ENCODE measurements around the gene LARP4.
"Not testable (repeated sequence)": the region's sequence is repeated elsewhere in the genome, so short reads cannot be mapped to it uniquely, and the experiment has no call there.

The LARP4 gene

GRCh38 chr12:50401500-50402081 is 906 bp downstream of the LARP4 start:
- no peak for DNase-seq

DNA sequence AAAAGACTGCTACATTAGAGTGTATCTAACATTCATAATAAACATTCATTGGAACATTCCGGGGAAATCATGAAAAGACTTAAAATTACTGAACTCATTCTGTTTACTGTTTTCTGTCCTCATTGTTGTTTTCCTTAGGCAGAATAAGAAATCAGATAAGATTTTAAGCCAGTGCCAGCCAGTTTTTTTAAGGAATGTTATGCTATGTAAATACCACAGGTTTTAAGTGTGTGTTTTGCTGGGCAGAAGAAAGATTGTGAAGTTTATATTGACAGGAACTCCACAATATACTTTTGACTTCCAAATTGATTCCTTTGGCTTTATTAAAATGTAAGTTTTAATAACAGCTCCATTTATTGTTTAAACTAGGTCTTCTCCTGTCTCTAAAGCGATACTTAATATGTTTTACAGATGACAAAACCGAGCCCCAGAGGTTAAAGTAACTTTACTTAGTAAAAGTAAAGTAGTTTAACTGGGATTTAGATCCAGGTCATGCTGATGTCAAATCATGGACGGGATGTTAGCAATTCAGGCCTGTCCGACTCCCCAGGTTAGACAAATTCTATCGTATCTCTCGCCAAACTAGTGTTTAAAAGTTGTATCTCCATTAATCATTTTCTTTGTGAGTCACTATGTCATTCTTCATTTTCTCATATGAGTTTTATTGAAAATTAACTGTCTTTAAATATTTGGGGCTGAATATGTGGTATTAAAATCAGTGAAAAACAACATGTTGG is 1.7 kb downstream of the LARP4 start:
- DNase-seq = no peak

DNA sequence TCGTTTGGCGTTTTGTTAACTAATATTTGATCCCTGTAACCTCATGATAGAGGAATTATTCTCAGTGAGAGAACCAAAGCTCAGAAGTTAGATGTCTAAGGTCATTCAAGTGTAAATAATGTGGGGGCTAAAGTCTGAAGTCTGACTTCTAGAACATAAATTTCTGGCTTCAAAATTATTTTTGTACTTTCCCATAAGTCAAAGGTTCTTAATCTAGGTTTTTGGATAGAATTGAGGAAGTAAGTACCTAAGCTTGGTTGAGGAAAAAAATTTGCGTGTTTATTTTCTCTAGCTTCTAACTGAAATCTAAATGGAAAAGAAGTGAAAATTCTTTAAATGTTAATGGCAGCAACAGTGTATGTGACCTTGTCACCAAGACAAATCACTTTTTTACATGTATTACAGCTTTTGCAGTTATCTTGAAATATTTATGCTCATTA is 2.3 kb downstream of the LARP4 start:
- no peak for DNase-seq

DNA sequence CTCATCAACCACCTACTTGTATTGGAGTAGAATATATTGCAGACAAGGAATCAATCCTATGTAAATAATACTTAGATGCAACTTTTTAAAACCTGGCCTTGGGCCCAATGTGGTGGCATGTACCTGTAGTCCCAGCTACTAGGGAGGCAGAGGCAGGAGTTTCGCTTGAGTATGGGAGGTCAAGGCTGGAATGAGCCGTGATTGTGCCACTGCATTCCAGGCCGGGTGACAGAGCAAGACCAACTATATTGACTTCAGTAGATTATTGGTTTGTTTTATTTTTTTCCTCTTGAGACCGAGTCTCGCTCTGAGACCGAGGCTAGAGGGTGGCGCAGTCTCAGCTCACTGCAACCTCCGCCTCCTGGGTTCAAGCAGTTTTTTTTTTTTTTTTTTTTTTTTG is 3.6 kb downstream of the LARP4 start:
- no peak for DNase-seq

GRCh38 chr12:50411051-50411660 is 10.5 kb downstream of the LARP4 start:
- DNase-seq = no peak

GRCh38 chr12:50415899-50416479 is 15.3 kb downstream of the LARP4 start:
- no peak for DNase-seq

DNA sequence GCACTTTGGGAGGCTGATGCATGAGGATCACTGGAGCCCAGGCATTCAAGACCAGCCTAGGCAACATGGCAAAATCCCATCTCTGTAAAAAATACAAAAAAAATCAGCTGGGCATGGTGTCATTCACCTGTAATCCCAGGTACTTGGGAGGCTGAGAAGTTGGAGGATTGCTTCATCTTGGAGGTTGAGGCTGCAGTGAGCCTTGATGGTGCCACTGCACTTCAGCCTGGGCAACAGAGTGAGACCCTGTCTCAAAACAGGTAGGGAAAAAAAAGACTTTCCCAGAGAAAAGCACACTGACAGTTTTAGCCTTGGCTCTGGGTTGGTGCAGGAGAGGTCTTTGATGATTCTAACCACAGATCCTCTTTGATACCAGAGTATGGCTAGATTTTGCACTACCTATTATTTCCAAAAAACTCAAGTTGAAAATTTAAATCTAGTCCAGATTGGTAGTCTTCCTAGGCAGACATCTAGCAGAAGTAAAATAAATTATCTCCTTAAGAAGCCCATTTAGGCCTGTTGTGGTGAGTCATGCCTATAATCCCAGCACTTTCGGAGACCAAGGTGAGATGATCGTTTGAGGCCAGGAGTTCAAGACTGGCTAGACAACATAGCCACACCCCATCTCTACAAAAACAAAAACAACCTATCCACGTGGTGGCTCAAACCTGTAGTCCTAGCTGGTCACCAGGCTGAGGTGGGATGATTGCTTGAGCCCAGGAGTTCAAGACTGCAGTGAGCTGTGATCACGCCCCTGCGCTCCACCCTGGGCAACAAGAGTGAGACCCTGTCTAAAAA is 18.6 kb downstream of the LARP4 start:
- no peak for DNase-seq

DNA sequence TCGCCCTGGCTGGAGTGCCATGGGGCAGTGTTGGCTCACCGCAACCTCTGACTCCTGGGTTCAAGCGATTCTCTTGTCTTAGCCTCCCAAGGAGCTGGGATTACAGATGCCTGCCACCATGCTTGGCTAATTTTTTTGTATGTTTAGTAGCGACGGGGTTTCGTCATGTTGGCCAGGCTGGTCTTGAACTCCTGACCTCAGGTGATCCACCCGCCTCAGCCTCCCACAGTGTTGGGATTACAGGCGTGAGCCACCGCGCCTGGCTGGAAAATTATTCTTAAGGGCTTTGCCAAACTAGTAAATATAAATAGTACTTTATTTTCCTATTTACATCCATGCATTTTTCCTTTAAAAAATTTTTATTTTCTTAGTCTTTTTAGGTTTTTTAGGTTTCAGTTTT is 22.2 kb downstream of the LARP4 start:
- not testable (repeated sequence) for DNase-seq

DNA sequence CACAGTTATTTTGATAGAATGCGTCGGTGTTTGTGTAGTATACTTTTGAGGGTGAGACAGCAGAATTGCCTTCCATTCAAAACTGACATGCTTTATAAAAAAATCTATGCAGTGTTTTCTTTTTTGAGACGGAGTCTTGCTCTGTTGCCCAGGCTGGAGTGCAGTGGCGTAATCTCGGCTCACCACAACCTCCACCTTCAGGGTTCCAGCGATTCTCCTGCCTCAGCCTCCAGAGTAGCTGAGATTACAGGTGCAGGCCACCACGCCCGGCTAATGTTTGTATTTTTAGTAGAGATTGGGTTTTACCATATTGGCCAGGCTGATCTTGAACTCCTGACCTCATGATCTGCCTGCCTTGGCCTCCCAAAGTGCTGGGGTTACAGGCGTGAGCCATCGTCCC is 22.7 kb downstream of the LARP4 start:
- not testable (repeated sequence) for DNase-seq

DNA sequence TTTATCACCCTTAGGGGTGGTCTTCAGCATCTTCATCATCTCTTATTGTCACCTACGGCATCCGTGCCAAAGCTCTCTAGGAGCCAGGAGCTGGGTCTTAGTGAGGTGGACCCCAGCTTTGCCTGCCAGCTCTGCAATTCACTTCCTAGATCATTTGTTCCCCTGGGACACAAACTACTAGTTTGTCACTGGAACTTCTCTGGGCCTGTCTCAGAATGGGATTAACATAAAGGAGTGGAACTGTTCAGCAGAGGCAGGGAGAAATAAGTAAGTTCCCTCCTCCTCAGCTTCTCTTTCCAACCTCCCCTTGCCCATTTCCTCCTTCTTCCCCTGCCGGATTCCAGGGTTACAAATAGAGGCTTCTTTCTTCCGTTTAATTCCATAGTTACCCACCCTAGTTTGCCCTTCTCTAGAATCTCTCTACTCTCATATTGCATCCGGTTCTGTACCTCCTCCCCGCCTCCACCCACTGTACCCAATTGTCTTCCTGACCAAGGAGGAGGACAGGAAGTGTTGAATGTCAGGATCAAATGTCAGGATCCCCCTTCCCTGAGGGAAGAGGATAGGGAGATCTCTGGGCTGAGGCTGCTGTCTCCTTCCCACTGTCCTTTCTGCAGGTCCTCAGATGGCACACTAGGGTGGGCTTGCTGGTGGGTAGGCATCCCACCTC is 25.0 kb downstream of the LARP4 start:
- no peak for DNase-seq

DNA sequence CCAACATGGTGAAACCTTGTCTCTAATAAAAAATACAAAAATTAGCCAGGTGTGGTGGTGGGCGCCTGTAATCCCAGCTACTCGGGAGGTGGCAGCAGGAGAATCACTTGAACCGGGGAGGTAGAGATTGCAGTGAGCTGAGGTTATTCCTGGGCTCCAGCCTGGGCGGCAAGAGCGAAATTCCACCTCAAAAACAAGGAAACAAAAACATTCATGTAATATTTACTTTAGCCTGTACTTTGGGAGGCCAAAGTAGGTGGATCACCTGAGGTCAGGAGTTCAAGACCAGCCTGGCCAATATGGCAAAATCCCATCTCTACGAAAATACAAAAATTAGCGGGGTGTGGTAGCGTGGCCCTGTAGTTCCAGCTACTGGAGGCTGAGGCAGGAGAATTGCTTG is 31.0 kb downstream of the LARP4 start:
- DNase-seq = not testable (repeated sequence)

DNA sequence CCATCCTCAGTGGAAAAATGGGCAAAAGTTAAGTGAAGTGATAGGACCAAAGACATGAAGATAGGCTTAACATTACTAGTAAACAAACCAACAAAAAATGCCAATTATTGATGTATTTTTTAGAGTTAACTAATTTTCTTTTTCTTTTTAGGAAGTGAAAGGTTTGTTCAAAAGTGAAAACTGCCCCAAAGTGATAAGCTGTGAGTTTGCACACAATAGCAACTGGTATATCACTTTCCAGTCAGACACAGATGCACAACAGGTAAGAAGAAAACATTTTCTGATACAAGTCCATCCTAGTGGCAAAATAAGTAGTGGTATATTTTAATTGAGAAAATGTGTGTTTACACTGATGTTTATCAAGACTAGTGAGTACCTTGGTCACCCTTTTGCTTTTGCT is 39.6 kb downstream of the LARP4 start:
- DNase-seq = no peak

- DNase-seq = no peak
These were observed 41.1 kb downstream of the LARP4 start for GRCh38 chr12:50441763-50442162.

DNA sequence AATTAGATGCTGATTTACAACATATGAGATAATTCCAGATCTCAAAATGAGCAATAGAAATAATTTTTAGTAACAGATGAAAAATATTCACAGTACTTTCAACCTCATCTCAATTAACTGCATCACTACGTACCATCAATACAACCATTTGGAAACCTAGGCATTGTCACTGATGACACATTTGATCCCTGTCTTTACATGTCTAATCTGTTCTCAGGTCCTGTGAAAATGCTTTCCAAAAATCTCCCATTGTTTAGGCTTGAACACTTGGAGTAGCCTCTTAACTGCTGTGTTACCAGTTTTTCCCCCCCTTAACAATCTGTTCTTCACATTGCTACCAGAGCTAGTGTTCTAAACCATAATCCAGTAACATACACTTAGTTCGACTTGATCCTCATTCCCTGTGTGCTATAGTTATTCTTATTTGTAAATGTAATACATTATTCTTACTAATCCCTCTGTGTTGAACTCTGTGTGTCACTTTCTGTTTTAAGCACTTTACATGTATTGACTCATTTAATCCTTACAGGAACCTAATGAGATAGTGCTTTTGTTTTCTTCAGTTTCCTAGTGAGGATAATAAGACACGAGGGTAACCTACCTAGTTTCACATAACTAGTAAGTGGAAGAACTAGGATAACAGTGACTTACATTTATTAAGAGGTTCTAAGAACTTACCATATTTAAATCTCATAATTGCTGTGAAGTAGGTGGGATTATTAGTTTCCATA is 41.7 kb downstream of the LARP4 start:
- no peak for DNase-seq

- DNase-seq = not testable (repeated sequence)
These were observed 49.0 kb downstream of the LARP4 start for GRCh38 chr12:50449671-50450070.

- DNase-seq = no peak
These were observed 52.1 kb downstream of the LARP4 start for GRCh38 chr12:50452795-50453194.

GRCh38 chr12:50453872-50454271 is 53.2 kb downstream of the LARP4 start:
- no peak for DNase-seq

DNA sequence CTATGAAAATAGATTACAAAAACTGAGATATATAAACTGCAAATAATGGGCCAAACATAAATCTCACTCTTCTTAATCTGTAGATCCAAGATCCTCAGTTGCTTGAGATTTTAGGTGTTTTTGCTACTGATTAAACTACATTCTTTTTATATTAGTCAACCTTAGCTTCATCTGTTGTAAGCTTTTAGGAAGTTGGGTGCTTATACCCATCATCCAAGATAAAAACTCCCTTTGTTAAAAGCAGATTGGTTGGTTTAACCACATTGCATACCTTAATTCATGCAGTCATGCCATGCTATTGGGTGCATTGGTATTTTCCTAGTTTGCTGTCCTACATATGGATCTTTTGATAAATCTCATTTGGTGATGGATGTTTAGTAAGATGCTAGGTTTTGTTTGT is 57.9 kb downstream of the LARP4 start:
- no peak for DNase-seq

DNA sequence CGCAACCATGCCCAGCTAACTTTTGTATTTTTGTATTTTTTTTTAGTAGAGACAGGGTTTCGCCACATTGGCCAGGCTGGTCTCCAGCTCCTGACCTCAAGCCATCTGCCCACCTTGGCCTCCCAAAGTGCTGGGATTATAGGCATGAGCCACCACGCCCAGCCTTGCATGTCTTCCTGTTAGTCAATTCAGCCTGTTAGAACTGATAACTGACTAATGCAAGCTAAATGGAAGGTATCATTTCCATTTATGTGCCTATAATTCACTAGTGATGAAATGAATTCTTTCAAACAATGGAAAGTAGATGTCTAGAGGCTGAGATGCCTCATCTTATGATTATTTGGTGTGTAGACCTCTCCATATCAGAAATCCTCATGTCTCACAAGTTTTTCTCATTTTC is 66.8 kb downstream of the LARP4 start:
- no peak for DNase-seq

- DNase-seq = no peak
These were observed 76.7 kb downstream of the LARP4 start for GRCh38 chr12:50477241-50477832.

- no peak for DNase-seq
These were observed 81.9 kb downstream of the LARP4 start for GRCh38 chr12:50482571-50482970.
